Gastroesophageal sphincter (tissue), 3 donors: ENCODE measurements around the gene HS3ST4.

Experiments used
- CTCF ChIP-seq, 4 experiments: fragments of 200-600 bp in 2 of 4; fragments of 450-650 bp in 2 of 4; sonication (generic) in 1 of 4; IDR thresholded peaks; one replicate each; pipeline ENCODE4 v1.5.1; 2017 to 2019; ENCODE audit warnings: antibody characterized with exemption in 4 of 4, mild to moderate bottlenecking in 2 of 4, moderate library complexity in 2 of 4
- EP300 ChIP-seq: sonication (generic); formaldehyde crosslinking; IDR thresholded peaks from one replicate; pipeline ENCODE4 v1.6.1; 2017; ENCODE audit warnings: antibody characterized with exemption, mild to moderate bottlenecking
- POLR2A ChIP-seq, 2 donors: fragments of 450-650 bp; IDR thresholded peaks; one replicate each; pipeline ENCODE4 v1.6.1; 2017; ENCODE audit warnings: antibody characterized with exemption in 2 of 2, mild to moderate bottlenecking in 2 of 2, moderate library complexity in 1 of 2
- POLR2AphosphoS5 ChIP-seq: sonication (generic); formaldehyde crosslinking; IDR thresholded peaks from one replicate; pipeline ENCODE4 v1.6.1; 2017; ENCODE audit warnings: antibody characterized with exemption

DNA sequence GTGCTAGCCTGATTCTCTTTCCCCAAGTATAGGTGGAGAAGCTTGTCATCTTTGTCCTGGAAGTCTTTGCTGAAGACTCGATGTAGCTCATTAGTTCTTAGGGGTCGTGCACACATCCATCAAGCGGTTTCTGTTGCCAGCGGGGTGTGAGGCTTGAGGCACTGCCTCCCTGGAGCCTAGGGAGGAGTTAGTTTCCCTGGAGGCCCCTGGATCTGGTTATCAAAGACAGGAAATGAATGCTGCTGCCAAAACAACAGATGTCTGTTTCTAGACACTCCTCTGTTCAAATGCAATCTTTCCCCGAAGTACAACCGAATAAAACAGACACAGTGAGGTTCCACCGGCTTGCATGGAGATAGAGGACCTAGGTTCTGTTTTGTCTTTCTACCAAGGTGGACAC, 17.5 kb downstream of the HS3ST4 start:
- no peak for TF ChIP-seq CTCF (IDR thresholded peaks at IDR 0.05)
- TF ChIP-seq POLR2A (IDR thresholded peaks at IDR 0.05), result no peak
- TF ChIP-seq POLR2AphosphoS5, result no peak
- no peak for TF ChIP-seq EP300
